H9 (cell line): ENCODE measurements around the gene KCNK16. TPM values are rescaled to one million over a fixed set of nuclear protein-coding genes. Genes with fewer than 3 reads are reported as not detected.

ENCODE experiments used
- DNase-seq: peaks from one replicate; pipeline ENCODE4 v3.0.0-alpha.2; 2017
- H2AFZ ChIP-seq: one replicate; pipeline ENCODE4 v1.6.1; 2013; ENCODE audit warnings: mild to moderate bottlenecking, low read length, control low read depth, moderate library complexity
- H2AK5ac ChIP-seq: 2 replicates; pipeline ENCODE4 v1.6.1; 2013; ENCODE audit warnings: low read length, control low read depth, mixed read lengths; ENCODE audit not compliant: insufficient read length
- H2BK120ac ChIP-seq: one replicate; pipeline ENCODE4 v1.6.1; 2013; ENCODE audit warnings: low read depth, mild to moderate bottlenecking, low read length, control low read depth, inconsistent platforms; ENCODE audit not compliant: poor library complexity, severe bottlenecking
- H2BK12ac ChIP-seq: 2 replicates; pipeline ENCODE4 v1.6.1; 2013; ENCODE audit warnings: low read length, control low read depth, mixed read lengths, low read depth; ENCODE audit not compliant: insufficient read length
- H2BK15ac ChIP-seq: 2 replicates; pipeline ENCODE4 v1.6.1; 2013; ENCODE audit warnings: low read depth, low read length, control low read depth
- H2BK20ac ChIP-seq: one replicate; pipeline ENCODE4 v1.6.1; 2013; ENCODE audit warnings: low read depth, mild to moderate bottlenecking, low read length, control low read depth, inconsistent platforms; ENCODE audit not compliant: poor library complexity, severe bottlenecking
- H2BK5ac ChIP-seq: 2 replicates; pipeline ENCODE4 v1.6.1; 2013; ENCODE audit warnings: low read length, control low read depth, mixed read lengths; ENCODE audit not compliant: insufficient read length
- H3K14ac ChIP-seq: 2 replicates; pipeline ENCODE4 v1.6.1; 2013; ENCODE audit warnings: low read length, control low read depth; ENCODE audit not compliant: insufficient read depth
- H3K18ac ChIP-seq: 2 replicates; pipeline ENCODE4 v1.6.1; 2013; ENCODE audit warnings: low read depth, mild to moderate bottlenecking, mixed read lengths, low read length, control low read depth; ENCODE audit not compliant: insufficient read length
- H3K23ac ChIP-seq: 2 replicates; pipeline ENCODE4 v1.6.1; 2013; ENCODE audit warnings: low read length, control low read depth, mixed read lengths, low read depth; ENCODE audit not compliant: insufficient read length
- H3K23me2 ChIP-seq: 2 replicates; pipeline ENCODE4 v1.6.1; 2013; ENCODE audit warnings: low read depth, mild to moderate bottlenecking, mixed read lengths, low read length, control low read depth; ENCODE audit not compliant: insufficient read length, poor library complexity, severe bottlenecking
- H3K27ac ChIP-seq: 2 replicates; pipeline ENCODE4 v1.5.1; 2013; ENCODE audit warnings: low read length, control low read depth, mixed read lengths, low read depth; ENCODE audit not compliant: insufficient read length
- H3K27me3 ChIP-seq: 2 replicates; pipeline ENCODE4 v1.6.1; 2013; ENCODE audit warnings: low read length, control low read depth, inconsistent platforms; ENCODE audit not compliant: insufficient read depth
- H3K4ac ChIP-seq: 2 replicates; pipeline ENCODE4 v1.6.1; 2013; ENCODE audit warnings: low read depth, mild to moderate bottlenecking, control low read depth, inconsistent platforms, low read length, moderate library complexity
- H3K4me1 ChIP-seq: 2 replicates; pipeline ENCODE4 v1.6.1; 2013; ENCODE audit warnings: low read length, control low read depth, inconsistent platforms; ENCODE audit not compliant: insufficient read depth
- H3K4me2 ChIP-seq: 2 replicates; pipeline ENCODE4 v1.6.1; 2013; ENCODE audit warnings: low read length, control low read depth, mixed read lengths; ENCODE audit not compliant: insufficient read length, insufficient read depth
- H3K56ac ChIP-seq: 2 replicates; pipeline ENCODE4 v1.6.1; 2013; ENCODE audit warnings: low read depth, mild to moderate bottlenecking, mixed read lengths, low read length, control low read depth; ENCODE audit not compliant: insufficient read length
- H3K79me1 ChIP-seq: 2 replicates; pipeline ENCODE4 v1.6.1; 2013; ENCODE audit warnings: low read depth, mild to moderate bottlenecking, moderate library complexity, low read length, control low read depth, inconsistent platforms; ENCODE audit not compliant: insufficient read depth, poor library complexity, severe bottlenecking
- H3K79me2 ChIP-seq: 2 replicates; pipeline ENCODE4 v1.6.1; 2013; ENCODE audit warnings: low read length, control low read depth, inconsistent platforms; ENCODE audit not compliant: insufficient read depth
- H3K9ac ChIP-seq: 2 replicates; pipeline ENCODE4 v1.6.1; 2013; ENCODE audit warnings: low read length, control low read depth, mixed read lengths; ENCODE audit not compliant: insufficient read length; ENCODE audit errors: extremely low read depth
- H3K9me3 ChIP-seq: one replicate; pipeline ENCODE4 v1.6.1; 2013; ENCODE audit warnings: low read depth, low read length, inconsistent platforms; ENCODE audit not compliant: control insufficient read depth
- H3T11ph ChIP-seq: one replicate; pipeline ENCODE4 v1.6.1; 2013; ENCODE audit warnings: mild to moderate bottlenecking, low read length, control low read depth, inconsistent platforms
- H4K20me1 ChIP-seq: one replicate; pipeline ENCODE4 v1.6.1; 2013; ENCODE audit not compliant: control insufficient read depth, insufficient read length, insufficient read depth
- H4K5ac ChIP-seq: 2 replicates; pipeline ENCODE4 v1.6.1; 2013; ENCODE audit warnings: low read depth, mild to moderate bottlenecking, mixed read lengths, low read length, control low read depth; ENCODE audit not compliant: insufficient read length
- H4K8ac ChIP-seq: replicated peaks from 2 replicates; pipeline ENCODE4 v1.6.1; 2013; ENCODE audit warnings: low read length, control low read depth, mixed read lengths, low read depth; ENCODE audit not compliant: insufficient read length
- H4K91ac ChIP-seq: 2 replicates; pipeline ENCODE4 v1.6.1; 2013; ENCODE audit warnings: low read depth, mild to moderate bottlenecking, moderate library complexity, mixed read lengths, low read length, control low read depth; ENCODE audit not compliant: insufficient read length
- H3K27ac Mint-ChIP-seq, 3 experiments: 2 replicates in 2 of 3; 3 replicates in 1 of 3; pipeline ENCODE4 v1.8.0; 2020 to 2021; ENCODE audit warnings: mixed read lengths in 3 of 3, mild to moderate bottlenecking in 1 of 3, moderate library complexity in 1 of 3
- H3K27me3 Mint-ChIP-seq: 2 replicates; pipeline ENCODE4 v1.8.0; 2021; ENCODE audit warnings: low read depth, mild to moderate bottlenecking, moderate library complexity, mixed read lengths
- H3K36me3 Mint-ChIP-seq, 3 experiments: 2 replicates in 2 of 3; 3 replicates in 1 of 3; pipeline ENCODE4 v1.8.0; 2020 to 2021; ENCODE audit warnings: low read depth in 3 of 3, mixed read lengths in 3 of 3; ENCODE audit not compliant: insufficient read depth in 1 of 3
- H3K4me1 Mint-ChIP-seq, 2 experiments: 2 replicates each; pipeline ENCODE4 v1.8.0; 2020; ENCODE audit warnings: mixed read lengths in 2 of 2
- H3K4me3 Mint-ChIP-seq, 2 experiments: 2 replicates in 1 of 2; 3 replicates in 1 of 2; pipeline ENCODE4 v1.8.0; 2020 to 2021; ENCODE audit warnings: mild to moderate bottlenecking in 2 of 2, mixed read lengths in 2 of 2, moderate library complexity in 1 of 2
- H3K9me3 Mint-ChIP-seq, 2 experiments: 2 replicates in 1 of 2; 3 replicates in 1 of 2; pipeline ENCODE4 v1.8.0; 2020; ENCODE audit warnings: mild to moderate bottlenecking in 2 of 2, mixed read lengths in 2 of 2, moderate library complexity in 1 of 2
- WGBS: extraction: QIAGEN DNeasy Blood & Tissue Kit; methylation state at CpG from one replicate; pipeline ENCODE4 v1.1.7; 2013; ENCODE audit warnings: missing lambda C conversion rate, low lambda C conversion rate, mixed read lengths; ENCODE audit not compliant: insufficient read length; ENCODE audit errors: extremely low coverage; 5-methylcytosine and 5-hydroxymethylcytosine counted together
- total RNA-seq: library from RNA; stranded (reverse); gene quantifications from 2 replicates; pipeline ENCODE4 v1.2.1, GENCODE V29; 2021
- TF ChIP-seq, protein P1 (sequence below): fragments of 200-600 bp; sonication (generic); conservative IDR thresholded peaks from 3 replicates; pipeline ENCODE4 v1.8.0; 2021; ENCODE audit warnings: antibody characterized with exemption, mild to moderate bottlenecking

Gene KCNK16
- total RNA-seq, 1 experiment from 2014 or later: not detected

- Histone ChIP-seq H2BK120ac (no peak overlapping the region), H4K20me1 (no peaks in the 10 kb centered on the region), H4K91ac (no peak overlapping the region), H3K14ac (no peak overlapping the region), H3K18ac (no peak overlapping the region), H3K56ac (no peak overlapping the region), H3K4me1 (no peaks in the 10 kb centered on the region), H2BK15ac (no peak overlapping the region), H3K9ac (no peak overlapping the region), H2BK20ac (no peak overlapping the region), H3K9me3 (no peaks in the 10 kb centered on the region), H3K4ac (no peak overlapping the region), H3K79me1 (no peaks in the 10 kb centered on the region), H3K23ac (no peak overlapping the region), H3K27me3 (no peaks in the 10 kb centered on the region), H3K23me2 (no peaks in the 10 kb centered on the region), H3K79me2 (no peaks in the 10 kb centered on the region), H4K5ac (no peak overlapping the region), H3T11ph (no peak overlapping the region), H2AFZ (no peak overlapping the region), H2AK5ac (no peak overlapping the region), H4K8ac (no peak overlapping the region), H2BK12ac (no peak overlapping the region), H2BK5ac (no peak overlapping the region), H3K4me2 (no peak overlapping the region), H3K27ac (no peak overlapping the region)
- no peak for DNase-seq
- H3K27me3 Mint-ChIP-seq: peaks cover 4% of the 10 kb centered on the region
- H3K4me1 Mint-ChIP-seq: peaks cover 16 to 30% of the 10 kb centered on the region in 2 experiments
- H3K27ac Mint-ChIP-seq: no peak overlapping the region
- peaks cover 3 to 4% of the 10 kb centered on the region in 2 experiments; a peak in 3 of 5 replicates for H3K9me3 Mint-ChIP-seq
- no peak overlapping the region for H3K4me3 Mint-ChIP-seq
- TF ChIP-seq, protein P1, sequence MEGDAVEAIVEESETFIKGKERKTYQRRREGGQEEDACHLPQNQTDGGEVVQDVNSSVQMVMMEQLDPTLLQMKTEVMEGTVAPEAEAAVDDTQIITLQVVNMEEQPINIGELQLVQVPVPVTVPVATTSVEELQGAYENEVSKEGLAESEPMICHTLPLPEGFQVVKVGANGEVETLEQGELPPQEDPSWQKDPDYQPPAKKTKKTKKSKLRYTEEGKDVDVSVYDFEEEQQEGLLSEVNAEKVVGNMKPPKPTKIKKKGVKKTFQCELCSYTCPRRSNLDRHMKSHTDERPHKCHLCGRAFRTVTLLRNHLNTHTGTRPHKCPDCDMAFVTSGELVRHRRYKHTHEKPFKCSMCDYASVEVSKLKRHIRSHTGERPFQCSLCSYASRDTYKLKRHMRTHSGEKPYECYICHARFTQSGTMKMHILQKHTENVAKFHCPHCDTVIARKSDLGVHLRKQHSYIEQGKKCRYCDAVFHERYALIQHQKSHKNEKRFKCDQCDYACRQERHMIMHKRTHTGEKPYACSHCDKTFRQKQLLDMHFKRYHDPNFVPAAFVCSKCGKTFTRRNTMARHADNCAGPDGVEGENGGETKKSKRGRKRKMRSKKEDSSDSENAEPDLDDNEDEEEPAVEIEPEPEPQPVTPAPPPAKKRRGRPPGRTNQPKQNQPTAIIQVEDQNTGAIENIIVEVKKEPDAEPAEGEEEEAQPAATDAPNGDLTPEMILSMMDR: no peak
- peaks cover 0 to 5% (median 0%) of the 10 kb centered on the region in 3 experiments; a peak in 1 of 7 replicates for H3K36me3 Mint-ChIP-seq
- no CpG with 5 or more reads among the region's 9 CpGs for WGBS
These were observed 44.6 kb upstream of the KCNK16 start for GRCh38 chr6:39366931-39367618.
